HG03460 (cell line): ENCODE data around the gene PRCC.
"Not testable (repeated sequence)": the region's sequence is repeated elsewhere in the genome, so short reads cannot be mapped to it uniquely, and the experiment has no call there.

ENCODE experiments used
- ATAC-seq: cut with Tn5 transposase; IDR thresholded peaks from one replicate; pipeline ENCODE4 v1.9.1; 2021; ENCODE audit not compliant: unreplicated experiment

PRCC gene

GRCh38 chr1:156760796-156761104 is 6.6 kb upstream of the PRCC start:
- no peak for ATAC-seq

GRCh38 chr1:156765136-156765535 is 2.2 kb upstream of the PRCC start:
- not testable (repeated sequence) for ATAC-seq

- no peak for ATAC-seq
Measured at GRCh38 chr1:156765666-156766065, 1.7 kb upstream of the PRCC start.

- no peak for ATAC-seq
Measured at GRCh38 chr1:156766298-156767100, 836 bp upstream of the PRCC start.

- ATAC-seq, result peak; percentile 8
Measured at GRCh38 chr1:156767879-156768604, 707 bp downstream of the PRCC start.

- no peak for ATAC-seq
Measured at GRCh38 chr1:156768610-156769295, 1.4 kb downstream of the PRCC start.

GRCh38 chr1:156772222-156772621 is 4.9 kb downstream of the PRCC start:
- no peak for ATAC-seq

GRCh38 chr1:156772728-156773497 is 5.6 kb downstream of the PRCC start:
- ATAC-seq, result no peak

GRCh38 chr1:156773607-156774006 is 6.3 kb downstream of the PRCC start:
- ATAC-seq, result no peak

- ATAC-seq, result no peak
Measured at GRCh38 chr1:156775799-156776198, 8.5 kb downstream of the PRCC start.

GRCh38 chr1:156776942-156777341 is 9.6 kb downstream of the PRCC start:
- ATAC-seq, result no peak

- ATAC-seq, result no peak
Measured at GRCh38 chr1:156777573-156777972, 10.2 kb downstream of the PRCC start.

- no peak for ATAC-seq
Measured at GRCh38 chr1:156781585-156782186, 14.4 kb downstream of the PRCC start.

- no peak for ATAC-seq
Measured at GRCh38 chr1:156785458-156785857, 18.1 kb downstream of the PRCC start.

- ATAC-seq, result no peak
Measured at GRCh38 chr1:156786640-156787039, 19.3 kb downstream of the PRCC start.

- no peak for ATAC-seq
Measured at GRCh38 chr1:156788136-156788535, 20.8 kb downstream of the PRCC start.

- ATAC-seq, result no peak
Measured at GRCh38 chr1:156789621-156790318, 22.4 kb downstream of the PRCC start.

- no peak for ATAC-seq
Measured at GRCh38 chr1:156794506-156795373, 27.4 kb downstream of the PRCC start.

GRCh38 chr1:156795374-156795733 is 28.0 kb downstream of the PRCC start:
- ATAC-seq, result no peak
